Choroid plexus epithelial cell (primary cell): ENCODE results near the gene IFNAR2.

Experiments used
- DNase-seq: peaks from one replicate; pipeline ENCODE4 v3.0.0-alpha.2; 2010; ENCODE audit warnings: low read depth
- H3K4me3 ChIP-seq: 2 replicates; pipeline ENCODE4 v1.5.1; 2011; ENCODE audit warnings: low read depth, mild to moderate bottlenecking, control low read depth, low read length, moderate library complexity
- CTCF ChIP-seq: conservative IDR thresholded peaks from 2 replicates; pipeline ENCODE4 v1.5.1; 2011; ENCODE audit warnings: low read depth, mild to moderate bottlenecking, control low read depth, inconsistent platforms, low read length, moderate library complexity

The IFNAR2 gene

DNA sequence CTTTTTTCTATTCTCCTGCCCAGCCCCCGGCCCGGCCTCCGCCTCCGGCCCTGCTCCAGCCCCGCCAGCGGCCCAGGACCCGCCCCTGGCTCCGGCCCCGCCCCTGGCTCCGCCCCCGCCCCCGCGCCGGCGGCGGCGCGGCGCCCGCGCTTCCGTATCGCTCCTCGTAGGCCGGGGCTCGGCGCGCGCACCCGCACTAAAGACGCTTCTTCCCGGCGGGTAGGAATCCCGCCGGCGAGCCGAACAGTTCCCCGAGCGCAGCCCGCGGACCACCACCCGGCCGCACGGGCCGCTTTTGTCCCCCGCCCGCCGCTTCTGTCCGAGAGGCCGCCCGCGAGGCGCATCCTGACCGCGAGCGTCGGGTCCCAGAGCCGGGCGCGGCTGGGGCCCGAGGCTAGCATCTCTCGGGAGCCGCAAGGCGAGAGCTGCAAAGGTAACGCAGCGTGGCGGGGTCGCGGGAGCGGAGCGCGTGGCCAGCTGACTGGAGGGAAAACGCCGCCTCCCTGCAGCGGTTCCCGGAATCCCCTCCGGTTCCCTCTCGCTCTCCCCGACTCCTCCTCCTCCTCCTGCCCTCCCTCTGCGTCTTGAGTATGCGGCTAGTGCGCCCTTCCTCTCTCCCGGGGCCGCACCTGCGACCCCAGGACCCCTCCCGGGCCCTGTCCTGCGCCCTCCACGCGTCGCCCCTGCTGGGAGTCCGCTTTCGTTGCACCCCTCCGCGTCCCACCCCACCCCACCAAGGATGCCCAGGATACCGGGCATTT is at the start of gene IFNAR2:
TSS of gene IFNAR2 (plus strand) at position 155 of the 761 bp plus-strand sequence. CDS start 11,985 bp downstream, outside the sequence.
- peak within 1 kb of the TSS; percentile 88 for H3K4me3 ChIP-seq
- no peak for TF ChIP-seq CTCF
- peak; percentile 53 for DNase-seq

DNA sequence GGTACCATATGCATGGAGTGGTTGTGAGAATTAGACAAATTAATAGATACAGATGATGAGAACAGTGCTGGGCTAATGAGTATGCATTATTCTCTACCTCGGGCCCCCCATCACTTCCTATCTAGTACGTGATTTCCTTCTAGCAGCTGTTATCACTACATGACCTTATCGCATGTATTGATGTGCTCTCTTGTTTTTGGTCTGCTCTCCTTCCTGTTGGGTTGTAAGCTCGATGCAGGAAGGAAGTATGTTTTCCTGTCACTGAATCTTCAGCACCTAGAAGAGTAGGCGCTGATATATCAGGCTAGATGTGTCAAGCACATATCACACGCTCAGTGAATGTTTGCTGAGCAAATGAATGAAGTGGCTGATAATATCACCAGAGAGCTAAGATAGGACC is 43.9 kb upstream of the IFNAR2 start:
- DNase-seq: no peak
- H3K4me3 ChIP-seq: no peak overlapping the region
- no peak for TF ChIP-seq CTCF

DNA sequence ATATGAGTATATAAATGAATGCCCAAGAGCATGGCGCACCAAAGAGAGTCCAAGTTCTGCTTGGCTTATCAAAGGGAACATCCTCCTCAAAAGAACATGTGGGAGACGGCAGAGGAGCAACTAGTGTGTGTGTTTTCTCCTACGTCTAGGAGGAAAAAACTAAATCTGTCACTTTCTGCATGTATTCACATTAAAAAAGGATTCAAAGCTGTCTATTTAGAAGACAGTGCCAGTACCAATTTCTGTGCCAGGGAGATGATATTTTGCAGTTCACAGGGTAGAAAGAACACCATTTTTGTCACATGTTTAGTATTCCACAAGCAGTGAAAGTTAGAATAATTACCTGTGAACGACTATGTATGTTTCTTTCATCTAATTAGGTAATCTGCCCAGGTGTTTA is 42.5 kb upstream of the IFNAR2 start:
- H3K4me3 ChIP-seq: no peak overlapping the region
- DNase-seq: no peak
- TF ChIP-seq CTCF: no peak

GRCh38 chr21:33189237-33189636 is 40.5 kb upstream of the IFNAR2 start:
- no peak for TF ChIP-seq CTCF
- DNase-seq: no peak
- no peak overlapping the region for H3K4me3 ChIP-seq

- no peak overlapping the region for H3K4me3 ChIP-seq
- TF ChIP-seq CTCF: no peak
- no peak for DNase-seq
Observed at GRCh38 chr21:33189824-33190223, 39.9 kb upstream of the IFNAR2 start.

- TF ChIP-seq CTCF: peak; percentile 79
- peak; percentile 75 for DNase-seq
- H3K4me3 ChIP-seq: no peak overlapping the region
Observed at GRCh38 chr21:33196941-33197374, 32.8 kb upstream of the IFNAR2 start.

- no peak for DNase-seq
- TF ChIP-seq CTCF: no peak
- H3K4me3 ChIP-seq: no peak overlapping the region
Observed at GRCh38 chr21:33197496-33197895, 32.2 kb upstream of the IFNAR2 start.
